HFFc6 (cell line): ENCODE results near the gene NFE2L3. TPM values are rescaled to one million over a fixed set of nuclear protein-coding genes. Genes with fewer than 3 reads are reported as not detected.

Experiments
- DNase-seq: peaks from one replicate; pipeline ENCODE4 v3.0.0-alpha.2; 2018
- H3K27ac Mint-ChIP-seq: 2 replicates; pipeline ENCODE4 v1.8.0; 2020; ENCODE audit warnings: mild to moderate bottlenecking, mixed read lengths
- H3K27me3 Mint-ChIP-seq: 2 replicates; pipeline ENCODE4 v1.8.0; 2021; ENCODE audit warnings: mild to moderate bottlenecking, moderate library complexity, mixed read lengths; ENCODE audit not compliant: insufficient read depth
- H3K36me3 Mint-ChIP-seq: 2 replicates; pipeline ENCODE4 v1.8.0; 2021; ENCODE audit warnings: low read depth, mixed read lengths
- H3K4me1 Mint-ChIP-seq: 2 replicates; pipeline ENCODE4 v1.8.0; 2020; ENCODE audit warnings: low read depth, mixed read lengths
- H3K4me3 Mint-ChIP-seq: 2 replicates; pipeline ENCODE4 v1.8.0; 2020; ENCODE audit warnings: mild to moderate bottlenecking, moderate library complexity, mixed read lengths
- H3K9me3 Mint-ChIP-seq: 2 replicates; pipeline ENCODE4 v1.8.0; 2020; ENCODE audit warnings: mild to moderate bottlenecking, mixed read lengths
- total RNA-seq, 6 experiments: library from RNA; stranded (reverse); fragmentation: NEBNext Ultra II Directional; extraction: Animal tissue kit (Norgen Biotek cat#: 25700); gene quantifications; 2 replicates in 1 of 6; 3 replicates in 5 of 6; pipeline ENCODE4 v1.2.3, GENCODE V29; 2021
- TF ChIP-seq, protein P1 (sequence below): fragments of 200-600 bp; sonication (generic); IDR thresholded peaks from 2 replicates; pipeline ENCODE4 v1.5.0; 2021; ENCODE audit warnings: antibody characterized with exemption, mild to moderate bottlenecking

The NFE2L3 gene
- total RNA-seq, 6 experiments from 2014 or later, result 2.3 to 6.5 (median 2.7) TPM

- no peak for DNase-seq
- TF ChIP-seq, protein P1, sequence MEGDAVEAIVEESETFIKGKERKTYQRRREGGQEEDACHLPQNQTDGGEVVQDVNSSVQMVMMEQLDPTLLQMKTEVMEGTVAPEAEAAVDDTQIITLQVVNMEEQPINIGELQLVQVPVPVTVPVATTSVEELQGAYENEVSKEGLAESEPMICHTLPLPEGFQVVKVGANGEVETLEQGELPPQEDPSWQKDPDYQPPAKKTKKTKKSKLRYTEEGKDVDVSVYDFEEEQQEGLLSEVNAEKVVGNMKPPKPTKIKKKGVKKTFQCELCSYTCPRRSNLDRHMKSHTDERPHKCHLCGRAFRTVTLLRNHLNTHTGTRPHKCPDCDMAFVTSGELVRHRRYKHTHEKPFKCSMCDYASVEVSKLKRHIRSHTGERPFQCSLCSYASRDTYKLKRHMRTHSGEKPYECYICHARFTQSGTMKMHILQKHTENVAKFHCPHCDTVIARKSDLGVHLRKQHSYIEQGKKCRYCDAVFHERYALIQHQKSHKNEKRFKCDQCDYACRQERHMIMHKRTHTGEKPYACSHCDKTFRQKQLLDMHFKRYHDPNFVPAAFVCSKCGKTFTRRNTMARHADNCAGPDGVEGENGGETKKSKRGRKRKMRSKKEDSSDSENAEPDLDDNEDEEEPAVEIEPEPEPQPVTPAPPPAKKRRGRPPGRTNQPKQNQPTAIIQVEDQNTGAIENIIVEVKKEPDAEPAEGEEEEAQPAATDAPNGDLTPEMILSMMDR, result no peak
- no peak overlapping the region for H3K27ac Mint-ChIP-seq
- H3K9me3 Mint-ChIP-seq, result no peaks in the 10 kb centered on the region
- H3K27me3 Mint-ChIP-seq, result peaks cover 23% of the 10 kb centered on the region
- no peaks in the 10 kb centered on the region for H3K36me3 Mint-ChIP-seq
- H3K4me3 Mint-ChIP-seq, result no peak overlapping the region
- no peaks in the 10 kb centered on the region for H3K4me1 Mint-ChIP-seq
Observed at GRCh38 chr7:26127411-26127810, 24.6 kb upstream of the NFE2L3 start.

DNA sequence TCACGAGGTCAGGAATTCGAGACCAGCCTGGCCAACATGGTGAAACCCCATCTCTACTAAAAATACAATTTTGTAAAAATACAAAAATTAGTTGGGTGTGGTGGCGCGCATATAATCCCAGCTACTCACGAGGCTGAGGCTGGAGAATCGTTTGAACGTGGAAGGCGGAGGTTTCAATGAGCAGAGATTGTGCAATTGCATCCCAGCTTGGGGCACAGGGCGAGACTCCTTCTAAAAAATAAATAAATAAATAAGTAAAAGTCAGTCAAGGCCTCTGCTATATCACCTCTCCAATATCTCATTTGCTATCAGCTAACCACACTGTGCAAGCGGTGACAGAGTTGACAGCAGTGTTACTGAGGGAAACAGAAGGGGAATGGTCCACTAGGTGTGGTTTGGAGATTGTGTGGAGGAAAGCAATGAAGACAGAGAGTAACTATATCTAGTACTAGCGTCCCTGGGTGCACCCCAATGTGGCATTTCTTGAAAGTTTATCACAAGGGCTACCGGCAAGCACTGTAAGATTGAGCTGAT lies 20.9 kb upstream of the NFE2L3 start:
- Mint-ChIP-seq H3K36me3 (no peaks in the 10 kb centered on the region), H3K27me3 (peaks cover 21% of the 10 kb centered on the region)

GRCh38 chr7:26135076-26135475 lies 16.9 kb upstream of the NFE2L3 start:
- TF ChIP-seq, protein P1, result no peak
- H3K4me1 Mint-ChIP-seq, result no peaks in the 10 kb centered on the region
- H3K36me3 Mint-ChIP-seq, result no peaks in the 10 kb centered on the region
- peaks cover 19% of the 10 kb centered on the region for H3K27me3 Mint-ChIP-seq
- no peaks in the 10 kb centered on the region for H3K9me3 Mint-ChIP-seq
- H3K27ac Mint-ChIP-seq, result no peak overlapping the region
- no peak for DNase-seq
- no peak overlapping the region for H3K4me3 Mint-ChIP-seq

More for the DNA sequence above, 20.9 kb upstream of the NFE2L3 start:
- TF ChIP-seq, protein P1, result no peak
- H3K27ac Mint-ChIP-seq, result no peak overlapping the region
- H3K9me3 Mint-ChIP-seq, result no peaks in the 10 kb centered on the region
- no peak for DNase-seq
- H3K4me1 Mint-ChIP-seq, result no peaks in the 10 kb centered on the region
- H3K4me3 Mint-ChIP-seq, result no peak overlapping the region

DNA sequence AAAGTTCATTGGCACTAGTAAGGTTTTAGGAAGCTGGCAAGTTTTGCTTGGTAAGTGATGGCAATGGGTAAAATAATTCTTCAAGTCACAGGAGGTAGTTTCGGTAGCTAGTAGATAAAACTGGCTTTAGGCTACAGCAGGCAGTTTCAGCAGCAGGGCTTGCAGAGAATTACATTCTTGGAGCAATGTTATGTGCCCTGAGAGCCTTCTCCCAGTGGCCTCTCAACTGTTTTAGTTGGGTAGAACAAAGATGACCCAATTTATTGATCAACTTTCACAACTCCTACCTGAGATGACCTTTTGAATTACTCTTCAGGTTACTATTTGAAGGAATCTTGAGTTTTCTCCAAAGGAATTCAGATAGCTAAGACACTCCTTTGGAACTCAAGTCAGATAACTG lies 16.4 kb upstream of the NFE2L3 start:
- Mint-ChIP-seq H3K27me3 (peaks cover 18% of the 10 kb centered on the region), H3K4me1 (no peaks in the 10 kb centered on the region), H3K4me3 (no peak overlapping the region), H3K27ac (no peak overlapping the region), H3K9me3 (no peaks in the 10 kb centered on the region), H3K36me3 (no peaks in the 10 kb centered on the region)
- TF ChIP-seq, protein P1, result no peak
- no peak for DNase-seq

DNA sequence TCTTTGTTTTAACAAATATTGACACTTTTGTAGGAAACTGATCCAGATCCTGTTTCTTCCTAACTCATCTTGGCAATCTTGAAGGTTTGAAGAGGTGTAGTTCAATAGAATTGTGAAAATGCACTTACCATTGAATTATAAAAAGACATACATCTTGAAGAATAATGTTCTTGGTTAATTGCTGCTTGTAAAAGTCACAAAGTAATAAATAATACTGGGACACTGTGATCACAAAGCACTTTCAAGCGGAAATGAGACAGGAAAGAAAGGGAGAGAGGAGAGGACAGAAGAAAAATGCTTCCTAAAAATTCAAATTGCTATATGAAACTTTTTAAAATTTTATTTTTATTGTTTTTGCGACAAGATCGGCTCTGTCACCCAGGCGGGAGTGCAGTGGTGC lies 15.2 kb upstream of the NFE2L3 start:
- Mint-ChIP-seq H3K4me3 (no peak overlapping the region), H3K36me3 (no peaks in the 10 kb centered on the region), H3K4me1 (no peaks in the 10 kb centered on the region), H3K27me3 (peaks cover 10% of the 10 kb centered on the region), H3K9me3 (no peaks in the 10 kb centered on the region), H3K27ac (no peak overlapping the region)
- TF ChIP-seq, protein P1, result no peak
- no peak for DNase-seq

- no peak overlapping the region for H3K27ac Mint-ChIP-seq
- no peaks in the 10 kb centered on the region; the same call in 1 of the 2 replicates for H3K27me3 Mint-ChIP-seq
Observed at GRCh38 chr7:26140380-26140779, 11.6 kb upstream of the NFE2L3 start.

More at GRCh38 chr7:26140380-26140779, 11.6 kb upstream of the NFE2L3 start:
- Mint-ChIP-seq H3K4me3 (no peak overlapping the region), H3K9me3 (no peaks in the 10 kb centered on the region), H3K4me1 (peaks cover 9% of the 10 kb centered on the region), H3K36me3 (no peaks in the 10 kb centered on the region)
- TF ChIP-seq, protein P1, result no peak
- no peak for DNase-seq
